ENCODE results near the gene ASIC4. TPM values are rescaled to one million over a fixed set of nuclear protein-coding genes. Genes with fewer than 3 reads are reported as not detected.

The ASIC4 gene
- total RNA-seq, 2 donors from 2014 or later: not detected

- no peak for TF ChIP-seq POLR2A (IDR thresholded peaks at IDR 0.05)
- no peak for TF ChIP-seq CTCF (IDR thresholded peaks at IDR 0.05)
Observed at GRCh38 chr2:219496247-219496824, 17.9 kb upstream of the ASIC4 start.

GRCh38 chr2:219496825-219497494, 17.3 kb upstream of the ASIC4 start:
- TF ChIP-seq POLR2A (IDR thresholded peaks at IDR 0.05) (no peak), CTCF (IDR thresholded peaks at IDR 0.05) (no peak)
- peaks cover 39% of the 10 kb centered on the region for H3K4me1 ChIP-seq
- H3K27ac ChIP-seq: peak overlapping the region in 1 of 4 donors; percentile 95
- H3K4me3 ChIP-seq: no peak overlapping the region
- H3K36me3 ChIP-seq (replicated peaks in 1 of 2; ENCODE audit: insufficient read depth in 1 of 2, low read depth in 2 of 2): no peaks in the 10 kb centered on the region
- ATAC-seq (no peak), DNase-seq (peak in 3 of 4 donors; percentile 13 to 29 (median 28))
- intact Hi-C loops (cut with DNase I): loop anchor here (5.0 kb wide), 1 partner anchor 35 kb away; no protein-coding TSS in a partner anchor
- WGBS, 2 donors: 13 to 15% methylated on average over 5 to 57 of the region's 61 CpGs
- H3K27me3 ChIP-seq: peaks cover 0 to 4% of the 10 kb centered on the region in 2 donors
- no peaks in the 10 kb centered on the region for H3K9me3 ChIP-seq

More at GRCh38 chr2:219496247-219496824, 17.9 kb upstream of the ASIC4 start:
- no peak overlapping the region for H3K4me3 ChIP-seq
- no peak overlapping the region for H3K27ac ChIP-seq
- ATAC-seq (no peak), DNase-seq (no peak)
- WGBS, 2 donors: 45 to 55% methylated on average over 11 to 19 of the region's 20 CpGs
- no peaks in the 10 kb centered on the region for H3K9me3 ChIP-seq
- peaks cover 33% of the 10 kb centered on the region for H3K4me1 ChIP-seq
- H3K27me3 ChIP-seq: peaks cover 0 to 4% of the 10 kb centered on the region in 2 donors
- intact Hi-C loops (cut with DNase I): loop anchor here (5.0 kb wide), 1 partner anchor 36 kb away; no protein-coding TSS in a partner anchor
- H3K36me3 ChIP-seq (replicated peaks in 1 of 2; ENCODE audit: insufficient read depth in 1 of 2, low read depth in 2 of 2): no peaks in the 10 kb centered on the region

GRCh38 chr2:219497495-219498279, 16.6 kb upstream of the ASIC4 start:
- ATAC-seq (peak; percentile 70), DNase-seq (peak; percentile 89 to 94 (median 92))
- Histone ChIP-seq H3K27me3 (peaks cover 0 to 4% of the 10 kb centered on the region in 2 donors), H3K27ac (peak overlapping the region; percentile 87 to 97 (median 96)), H3K4me3 (peak overlapping the region in 1 of 2 donors; percentile 63), H3K4me1 (peaks cover 39% of the 10 kb centered on the region), H3K9me3 (no peaks in the 10 kb centered on the region), H3K36me3 (replicated peaks in 1 of 2; ENCODE audit: insufficient read depth in 1 of 2, low read depth in 2 of 2) (no peaks in the 10 kb centered on the region)
- WGBS, 2 donors: 1% methylated on average over 35 to 59 of the region's 59 CpGs
- intact Hi-C loops (cut with DNase I): loop anchor here (5.0 kb wide), 1 partner anchor 35 kb away; no protein-coding TSS in a partner anchor
- TF ChIP-seq POLR2A (IDR thresholded peaks at IDR 0.05) (peak; percentile 65 to 83 (median 82)), CTCF (IDR thresholded peaks at IDR 0.05) (no peak)

- ATAC-seq (peak; percentile 89), DNase-seq (peak; percentile 97 to 98 (median 97))
- peaks cover 0 to 2% of the 10 kb centered on the region in 2 donors for H3K36me3 ChIP-seq (replicated peaks in 1 of 2; ENCODE audit: insufficient read depth in 1 of 2, low read depth in 2 of 2)
- H3K4me1 ChIP-seq: peaks cover 39% of the 10 kb centered on the region
- 0 to 1% methylated on average over 46 to 48 of the region's 49 CpGs for WGBS, 2 donors
- TF ChIP-seq CTCF (IDR thresholded peaks at IDR 0.05): peak in 3 of 7 experiments; percentile 20 to 37 (median 28)
- peak; percentile 39 to 83 (median 81) for TF ChIP-seq POLR2A (IDR thresholded peaks at IDR 0.05)
- H3K27ac ChIP-seq: peak within 1 kb of the TSS; percentile 87 to 97 (median 96)
- peaks cover 0 to 4% of the 10 kb centered on the region in 2 donors for H3K27me3 ChIP-seq
- intact Hi-C loops (cut with DNase I): loop anchor here (5.0 kb wide), 1 partner anchor 34 kb away; no protein-coding TSS in a partner anchor
- no peaks in the 10 kb centered on the region for H3K9me3 ChIP-seq
- peak within 1 kb of the TSS; percentile 38 to 63 for H3K4me3 ChIP-seq
Observed at GRCh38 chr2:219498280-219499057, 15.8 kb upstream of the ASIC4 start, which contains the start of gene GMPPA. GMPPA (plus strand) TSS chr2:219498891; CDS start chr2:219499976, 1,085 bp downstream.

All from body of pancreas (tissue), 4 donors.